Measurements from ENCODE around the gene FES.
A peak's percentile ranks its signal among the peaks of the same experiment; 100 is the strongest.
"Not testable (repeated sequence)": the region's sequence is repeated elsewhere in the genome, so short reads cannot be mapped to it uniquely, and the experiment has no call there.

The FES gene

DNA sequence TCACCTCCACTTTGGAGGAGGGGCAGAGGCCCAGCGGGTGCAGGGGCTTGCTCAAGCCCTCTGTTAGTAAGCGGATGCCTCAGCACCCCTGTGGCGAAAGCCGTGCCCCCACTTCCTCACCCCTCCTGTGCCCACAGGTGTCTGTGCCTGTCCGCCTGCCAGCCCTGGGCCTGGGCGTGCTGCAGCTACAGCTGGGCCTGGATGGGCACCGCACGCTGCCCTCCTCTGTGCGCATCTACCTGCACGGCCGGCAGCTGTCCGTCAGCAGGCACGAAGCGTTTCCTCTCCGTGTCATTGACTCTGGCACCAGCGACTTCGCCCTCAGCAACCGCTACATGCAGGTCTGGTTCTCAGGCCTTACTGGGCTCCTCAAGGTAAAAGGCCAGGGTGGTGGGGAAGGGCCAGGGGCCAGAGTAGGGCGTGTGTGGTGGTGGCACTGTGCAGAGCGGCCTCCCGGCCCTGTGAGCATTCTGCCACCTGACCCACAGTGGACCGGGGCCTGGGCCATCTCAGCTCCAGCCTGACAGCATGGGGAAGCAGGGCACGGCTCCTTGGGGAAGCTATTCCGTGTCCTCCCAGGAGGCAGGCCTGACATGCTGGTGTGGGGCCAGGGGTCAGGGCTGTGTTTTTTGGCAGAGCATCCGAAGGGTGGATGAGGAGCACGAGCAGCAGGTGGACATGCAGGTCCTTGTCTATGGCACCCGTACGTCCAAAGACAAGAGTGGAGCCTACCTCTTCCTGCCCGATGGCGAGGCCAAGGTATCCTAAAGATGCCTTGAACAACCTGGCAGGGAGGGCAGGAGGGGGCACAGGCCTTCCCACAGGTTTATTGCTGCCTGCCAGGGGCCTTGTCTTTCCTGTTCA, 27.8 kb downstream of the FES start:
- DNase-seq, result no peak

DNA sequence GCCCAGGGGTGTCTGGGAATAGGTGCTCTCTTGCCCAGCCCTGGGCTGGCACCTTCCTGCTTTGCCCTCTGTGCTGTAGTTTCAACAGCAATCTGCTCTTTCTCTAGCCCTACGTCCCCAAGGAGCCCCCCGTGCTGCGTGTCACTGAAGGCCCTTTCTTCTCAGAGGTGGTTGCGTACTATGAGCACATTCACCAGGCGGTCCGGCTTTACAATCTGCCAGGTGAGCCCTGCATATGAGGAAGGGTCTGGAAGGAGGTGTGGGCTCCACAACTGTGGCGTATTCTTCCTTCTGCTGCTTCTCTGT, 28.4 kb downstream of the FES start:
- DNase-seq, result no peak

DNA sequence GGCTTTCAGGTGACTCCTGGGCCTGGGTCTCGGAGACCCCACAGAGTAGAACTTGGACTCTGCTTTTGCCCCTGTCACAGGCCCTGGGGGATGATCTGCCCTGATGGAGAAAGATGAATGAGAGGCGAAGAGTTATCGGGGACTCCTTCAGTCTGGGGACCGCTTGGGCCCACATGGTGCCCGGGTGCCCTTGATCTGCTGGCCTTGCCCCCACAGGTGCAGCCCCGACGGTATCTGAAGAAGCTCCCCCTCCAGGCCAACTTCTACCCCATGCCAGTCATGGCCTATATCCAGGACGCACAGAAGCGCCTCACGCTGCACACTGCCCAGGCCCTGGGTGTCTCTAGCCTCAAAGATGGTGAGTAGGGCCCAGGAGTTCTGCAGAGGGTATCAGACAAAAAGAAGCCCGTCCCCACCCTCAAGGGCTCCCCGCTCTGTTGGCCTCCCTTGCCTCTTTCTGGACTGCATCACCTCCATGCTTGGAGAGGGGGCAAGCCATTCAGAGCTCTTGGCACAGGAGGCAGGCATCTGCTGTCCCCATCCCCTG, 29.2 kb downstream of the FES start:
- no peak for DNase-seq

DNA sequence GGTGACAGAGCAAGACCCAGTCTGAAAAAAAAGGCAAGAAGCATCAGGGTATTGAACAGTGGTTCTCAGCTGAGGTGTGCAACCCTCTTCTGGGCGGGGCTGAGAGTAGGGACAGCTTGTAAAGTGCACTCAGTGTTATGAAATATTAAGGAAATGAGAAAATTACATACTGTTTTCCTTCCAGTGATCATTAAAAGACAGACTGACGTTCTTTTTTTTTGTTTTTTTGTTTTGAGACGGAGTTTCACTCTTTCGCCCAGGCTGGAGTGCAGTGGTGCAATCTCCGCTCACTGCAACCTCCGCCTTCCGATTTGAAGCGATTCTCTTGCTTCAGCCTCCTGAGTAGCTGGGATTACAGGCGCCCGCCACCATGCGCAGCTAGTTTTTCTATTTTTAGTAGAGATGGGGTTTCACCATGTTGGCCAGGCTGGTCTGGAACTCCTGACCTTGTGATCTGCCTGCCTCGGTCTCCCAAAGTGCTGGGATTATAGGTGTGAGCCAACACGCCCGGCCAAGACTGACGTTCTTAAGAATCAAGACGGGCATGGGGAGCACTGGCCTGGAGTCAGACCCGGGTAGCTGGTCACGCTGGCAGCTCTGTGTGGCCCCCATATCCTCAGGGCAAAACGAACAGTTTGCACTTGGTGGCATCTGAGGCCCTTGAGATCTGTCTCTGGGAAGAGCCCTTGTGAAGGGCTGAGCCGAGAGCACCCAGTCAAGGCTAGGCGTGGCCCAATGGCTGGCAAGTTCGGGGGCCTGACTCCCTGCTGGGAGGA, 30.2 kb downstream of the FES start:
- DNase-seq, result no peak

DNA sequence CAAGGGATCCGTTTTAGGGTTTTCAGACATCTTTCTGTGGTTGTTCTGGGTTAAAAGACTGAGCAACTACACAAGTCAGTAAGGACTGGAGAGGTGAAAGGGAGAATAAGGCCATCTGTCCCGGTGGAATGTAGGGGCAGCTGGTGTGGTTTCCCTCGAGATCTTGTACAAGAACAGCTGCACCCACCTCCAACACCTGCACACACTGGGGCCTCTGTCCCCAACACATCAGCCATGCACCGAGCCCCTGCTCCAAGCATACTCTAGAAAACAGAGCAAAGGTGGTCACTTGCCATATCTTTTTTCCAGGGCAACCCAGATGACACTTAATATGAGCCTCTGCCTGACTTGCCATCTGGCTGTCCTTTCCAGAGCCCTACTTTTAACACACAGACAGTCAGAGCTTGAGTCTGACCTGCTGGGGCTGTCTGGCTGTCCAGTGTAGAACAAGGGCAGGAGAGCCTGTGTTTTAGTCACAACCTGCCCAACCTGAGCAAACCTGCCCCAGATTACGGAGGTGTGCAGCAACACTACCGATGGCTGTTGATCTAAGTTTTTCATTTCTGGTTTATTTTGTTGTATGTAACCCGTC, 31.0 kb downstream of the FES start:
- no peak for DNase-seq

DNA sequence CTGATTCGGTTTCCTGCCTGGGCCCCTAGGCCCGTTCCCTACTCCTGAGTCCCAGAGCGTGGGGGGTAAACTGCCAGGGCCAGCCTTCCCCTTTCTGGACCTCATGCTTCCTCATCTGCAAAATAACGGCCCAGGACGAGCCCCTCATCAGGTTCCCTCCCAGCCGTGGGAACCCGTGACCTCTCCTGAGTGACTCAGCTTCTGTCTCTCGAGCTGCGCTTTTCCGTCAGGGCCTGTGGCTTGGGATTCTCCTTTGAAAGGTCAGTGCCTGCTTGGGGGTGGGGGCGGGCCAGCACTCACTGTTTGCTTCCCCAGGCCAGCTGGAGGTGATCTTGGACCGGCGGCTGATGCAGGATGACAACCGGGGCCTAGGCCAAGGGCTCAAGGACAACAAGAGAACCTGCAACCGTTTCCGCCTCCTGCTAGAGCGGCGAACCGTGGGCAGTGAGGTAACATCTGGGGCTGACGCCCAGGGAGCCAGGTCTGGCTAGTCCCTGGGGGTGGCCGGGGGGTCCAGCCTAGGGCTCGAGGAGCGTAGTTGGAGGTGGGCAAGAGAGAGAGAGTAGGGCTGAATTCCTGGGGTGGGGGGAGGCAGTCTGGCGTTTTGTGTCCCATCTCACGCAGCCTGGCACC, 31.6 kb downstream of the FES start:
- DNase-seq, result no peak

DNA sequence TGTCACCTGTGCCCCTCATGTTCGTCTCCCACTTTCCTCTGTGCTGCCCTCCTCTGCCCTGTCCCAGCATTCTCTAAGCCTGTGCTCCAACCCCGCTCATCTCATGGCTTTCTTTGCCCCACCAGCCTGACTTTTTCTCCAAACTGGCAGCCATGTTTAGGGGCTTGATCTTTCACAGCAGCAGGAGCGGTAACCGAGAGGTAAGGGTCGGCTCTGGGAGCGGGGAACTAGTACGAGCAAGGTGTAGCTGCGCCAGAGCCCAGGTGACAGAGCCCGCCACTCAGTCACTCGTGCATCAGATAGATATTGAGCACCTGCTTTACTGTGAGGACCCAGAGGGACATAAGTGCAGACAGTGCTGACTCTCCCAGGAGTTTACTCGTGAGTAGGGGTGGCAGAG, 32.2 kb downstream of the FES start:
- no peak for DNase-seq

DNA sequence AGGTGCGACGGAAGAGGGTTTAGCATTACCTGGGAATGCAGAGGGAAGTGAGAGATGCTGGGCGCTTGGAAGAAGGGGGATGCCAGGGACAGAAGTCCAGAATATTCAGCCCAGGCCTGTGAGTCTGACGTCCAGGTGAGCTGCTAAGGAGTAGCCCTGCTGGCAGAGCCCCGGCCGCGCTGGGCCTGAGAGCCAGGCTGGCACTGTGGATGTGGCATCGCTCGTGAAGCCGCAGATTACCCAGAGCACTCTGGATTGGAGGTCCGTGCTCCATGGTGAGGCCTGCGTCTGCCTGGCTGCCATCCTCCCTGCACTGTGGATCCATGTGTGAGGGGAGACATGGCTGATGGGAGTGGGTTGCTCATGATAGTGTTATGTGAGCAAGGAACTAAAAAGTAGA, 33.3 kb downstream of the FES start:
- DNase-seq, result no peak

DNA sequence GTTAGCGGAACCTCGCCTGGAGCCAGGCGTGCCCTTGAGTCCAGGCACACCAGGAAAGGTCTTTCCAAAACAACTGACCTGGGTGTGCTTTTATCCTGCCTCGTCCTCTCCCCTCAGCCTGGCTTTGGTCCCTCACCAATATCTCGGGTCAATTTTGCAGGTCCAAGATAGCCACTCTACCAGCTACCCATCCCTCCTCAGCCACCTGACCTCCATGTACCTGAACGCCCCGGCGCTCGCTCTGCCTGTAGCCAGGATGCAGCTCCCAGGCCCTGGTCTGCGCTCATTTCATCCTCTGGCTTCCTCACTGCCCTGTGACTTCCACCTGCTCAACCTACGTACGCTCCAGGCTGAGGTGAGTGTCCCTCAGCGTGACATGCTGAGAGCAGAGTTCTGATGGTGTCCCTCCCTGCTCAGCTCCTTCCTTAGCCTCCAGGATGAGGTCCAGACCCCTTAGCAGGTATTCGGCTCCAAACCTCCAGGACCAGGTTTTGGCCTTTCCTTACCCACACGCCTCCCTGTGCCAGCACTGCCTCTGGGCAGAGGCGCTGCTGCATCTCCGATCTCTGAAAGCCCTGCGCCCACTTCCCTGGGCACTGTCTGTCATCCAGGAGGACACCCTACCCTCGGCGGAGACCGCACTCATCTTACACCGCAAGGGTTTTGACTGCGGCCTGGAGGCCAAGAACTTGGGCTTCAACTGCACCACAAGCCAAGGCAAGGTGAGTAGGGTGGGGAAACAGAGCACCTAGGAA, 33.9 kb downstream of the FES start:
- no peak for DNase-seq

DNA sequence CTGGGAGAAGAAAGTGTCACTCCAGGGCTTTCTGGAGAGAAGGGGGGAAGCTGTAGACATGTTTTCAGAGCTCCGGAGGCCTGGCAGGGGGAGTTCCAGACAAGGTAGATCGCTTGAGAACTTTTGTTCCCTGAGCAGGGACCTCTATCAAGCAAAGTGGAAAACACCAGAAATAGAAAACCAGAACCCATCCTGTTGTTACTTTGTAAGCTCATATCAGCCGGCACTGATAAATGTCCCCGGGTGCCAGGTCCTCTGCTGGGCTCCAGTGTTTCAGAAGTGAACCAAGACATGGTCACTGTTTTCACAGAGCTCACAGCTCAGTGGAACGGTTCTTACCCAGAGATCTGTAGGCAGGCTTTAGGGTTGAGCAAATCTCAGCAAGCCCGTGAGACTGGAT, 34.5 kb downstream of the FES start:
- no peak for DNase-seq

DNA sequence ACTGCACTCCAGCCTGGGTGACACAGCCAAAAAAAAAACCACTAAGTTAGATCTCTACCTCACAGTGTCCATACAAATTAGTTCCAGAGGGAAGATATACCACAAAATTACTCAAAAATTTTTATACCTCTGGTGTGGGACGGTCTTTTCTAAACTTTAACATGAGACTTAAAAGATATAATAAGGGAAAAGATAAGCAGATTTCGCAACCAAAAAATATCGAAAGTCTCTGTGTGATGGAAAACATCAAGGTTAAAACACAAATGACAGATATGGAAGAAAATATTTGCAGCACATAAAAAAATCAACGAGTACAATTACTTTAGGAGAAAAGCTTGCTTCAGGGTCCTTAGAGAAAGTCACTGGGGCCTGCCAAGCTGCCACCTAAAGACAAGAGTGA, 37.6 kb downstream of the FES start:
- no peak for DNase-seq

DNA sequence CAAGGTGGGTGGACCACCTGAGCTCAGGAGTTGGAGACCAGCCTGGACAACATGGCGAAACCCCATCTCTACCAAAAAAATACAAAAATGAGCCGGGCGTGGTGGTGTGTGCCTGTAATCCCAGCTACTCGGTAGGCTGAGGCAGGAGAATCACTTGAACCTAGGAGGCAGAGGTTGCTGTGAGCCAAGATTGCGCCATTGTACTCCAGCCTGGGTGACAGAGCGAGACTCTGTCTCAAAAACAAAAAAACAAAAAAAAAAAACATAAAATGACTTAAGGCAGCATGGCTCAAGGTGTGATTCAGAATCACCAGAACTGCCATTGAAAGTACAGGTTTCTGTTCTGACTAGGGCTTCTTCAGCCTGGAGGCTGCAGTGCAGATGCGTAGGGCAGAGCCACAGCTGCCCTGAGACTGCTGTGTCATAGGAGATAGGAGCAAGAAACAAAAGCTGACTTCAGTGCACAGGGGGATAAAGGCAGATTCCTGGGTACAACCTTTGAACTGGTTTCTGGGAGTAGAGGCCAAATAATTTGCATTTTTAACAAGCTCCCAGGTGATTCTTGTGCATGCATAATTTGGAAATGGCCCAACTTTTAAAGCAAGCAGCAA, 38.5 kb downstream of the FES start:
- peak; percentile 36 for DNase-seq

DNA sequence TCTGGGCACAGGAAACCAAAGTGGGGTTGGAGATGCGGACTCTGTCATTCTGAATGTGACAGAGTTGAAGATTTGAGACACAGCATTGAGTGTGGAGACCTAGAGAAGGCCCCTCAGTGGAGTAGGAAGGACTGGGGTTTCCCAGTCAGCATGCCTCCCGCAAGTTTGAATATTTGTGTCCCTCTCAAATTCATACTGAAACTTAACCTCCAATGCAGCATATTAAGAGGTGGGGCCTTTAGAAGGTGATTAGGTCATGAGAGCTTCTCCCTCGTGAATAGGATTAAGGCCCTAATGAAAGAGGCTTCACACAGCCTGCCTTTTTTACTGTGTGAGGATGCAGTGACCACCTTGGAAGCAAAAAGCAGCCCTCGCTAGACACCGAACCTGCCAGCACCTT, 40.1 kb downstream of the FES start:
- no peak for DNase-seq

DNA sequence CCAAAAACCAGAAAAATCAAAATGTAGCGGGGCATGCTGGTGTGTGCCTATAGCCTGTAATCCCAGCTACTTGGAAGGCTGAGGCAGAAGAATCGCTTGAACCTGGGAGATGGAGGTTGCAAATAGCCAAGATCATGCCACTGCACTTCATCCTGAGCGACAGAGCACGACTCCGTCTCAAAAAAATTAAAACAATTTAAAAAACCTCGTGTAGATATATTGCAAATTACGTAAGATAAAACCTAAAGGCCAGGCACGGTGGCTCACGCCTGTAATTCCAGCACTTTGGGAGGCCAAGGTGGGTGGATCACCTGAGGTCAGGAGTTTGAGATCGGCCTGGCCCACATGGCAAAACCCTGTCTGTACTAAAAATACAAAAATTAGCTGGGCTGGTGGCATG, 42.5 kb downstream of the FES start:
- DNase-seq, result not testable (repeated sequence)

DNA sequence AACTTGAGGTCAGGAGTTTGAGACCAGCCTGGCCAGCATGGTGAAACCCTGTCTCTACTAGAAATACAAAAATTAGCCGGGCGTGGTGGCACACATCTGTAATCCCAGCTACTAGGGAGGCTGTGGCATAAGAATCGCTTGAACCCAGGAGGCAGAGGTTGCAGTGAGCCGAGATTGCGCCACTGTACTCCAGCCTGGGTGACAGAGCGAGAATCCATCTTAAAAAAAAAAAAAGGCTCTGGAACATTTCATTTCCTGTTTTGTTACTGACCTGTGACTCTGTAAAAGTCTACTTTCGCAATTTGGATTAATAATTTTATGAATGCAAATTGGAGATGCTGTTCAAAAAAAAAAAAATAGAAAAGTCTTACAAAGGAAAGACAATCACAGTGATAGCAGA, 43.8 kb downstream of the FES start:
- not testable (repeated sequence) for DNase-seq

DNA sequence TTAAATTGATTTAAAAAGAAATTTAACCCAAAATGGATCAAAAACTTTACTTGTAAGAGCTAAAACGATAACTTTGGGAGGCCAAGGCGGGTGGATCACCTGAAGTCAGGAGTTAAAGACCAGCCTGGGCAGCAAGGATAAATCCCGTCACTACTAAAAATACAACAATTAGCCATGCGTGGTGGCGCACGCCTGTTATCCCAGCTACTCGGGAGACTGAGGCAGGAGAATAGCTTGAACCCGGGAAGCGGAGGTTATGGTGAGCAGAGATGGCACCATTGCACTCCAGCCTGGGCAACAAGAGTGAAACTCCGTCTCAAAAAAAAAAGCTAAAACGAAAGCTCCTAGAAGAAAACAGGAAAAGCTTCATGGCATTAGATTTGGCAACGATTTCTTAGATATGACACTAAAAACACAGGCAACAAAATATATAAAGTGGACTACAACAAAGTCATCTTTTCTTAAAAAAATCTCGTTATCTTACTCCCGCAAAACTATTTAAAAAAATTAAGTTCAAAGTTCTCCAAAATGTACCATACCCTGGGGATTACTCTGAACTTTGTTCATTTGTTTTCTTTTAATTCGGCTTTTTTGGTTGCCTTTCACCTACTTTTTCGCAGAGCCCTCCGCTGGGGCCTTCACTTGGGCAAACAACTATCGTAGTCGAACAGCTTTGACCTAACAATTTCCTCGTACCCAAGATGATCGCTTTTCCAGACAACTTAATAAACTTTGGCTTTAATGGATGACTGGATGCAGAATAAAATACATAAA, 45.1 kb downstream of the FES start:
- DNase-seq, result peak; percentile 18

DNA sequence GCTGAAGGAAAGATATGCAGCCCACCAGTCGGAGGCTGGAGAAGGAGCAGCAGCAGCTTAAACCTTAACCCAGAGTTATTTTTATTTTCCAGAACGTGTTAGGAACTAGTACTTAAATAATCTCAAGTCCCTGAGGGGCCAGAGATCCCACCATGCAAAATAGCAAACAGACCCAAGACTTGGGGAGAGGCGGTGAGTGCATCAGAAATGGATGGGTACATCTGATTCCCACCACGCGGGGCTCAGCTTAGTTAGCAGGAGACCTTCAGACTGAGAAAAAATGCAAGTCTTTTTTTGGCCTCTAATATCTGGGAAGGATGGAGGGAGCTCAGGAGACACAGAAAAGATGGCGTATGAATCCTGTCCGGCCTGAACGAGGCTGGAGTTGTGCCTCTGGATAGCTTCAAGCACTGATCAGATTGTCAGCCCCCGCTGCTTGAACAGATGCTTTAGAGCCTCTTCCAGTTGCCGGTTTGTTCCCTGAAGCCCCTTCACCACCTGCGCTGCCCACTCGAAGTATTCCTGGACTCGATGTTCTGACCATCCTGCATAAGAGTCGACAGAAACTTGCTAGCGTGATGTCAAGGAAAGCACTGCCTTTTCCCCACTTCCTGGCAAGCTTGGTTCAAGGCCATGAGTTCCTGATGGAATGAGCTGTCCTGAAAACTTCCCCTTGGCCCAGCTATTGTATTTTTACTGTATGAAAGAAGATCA, 46.7 kb downstream of the FES start:
- DNase-seq, result no peak

DNA sequence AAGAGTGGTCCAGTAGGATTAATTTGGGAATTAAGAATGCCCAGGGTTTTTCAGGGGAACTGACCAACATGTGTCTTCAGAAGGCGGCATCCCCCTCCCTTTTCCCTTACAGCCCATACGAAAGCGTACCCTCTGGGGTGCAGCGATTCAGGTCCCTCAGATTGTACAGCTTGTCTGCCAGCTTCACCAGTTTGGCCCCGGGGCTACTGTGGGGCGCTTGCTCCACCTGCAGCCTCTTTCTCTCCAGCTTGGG, 47.2 kb downstream of the FES start:
- DNase-seq, result no peak

DNA sequence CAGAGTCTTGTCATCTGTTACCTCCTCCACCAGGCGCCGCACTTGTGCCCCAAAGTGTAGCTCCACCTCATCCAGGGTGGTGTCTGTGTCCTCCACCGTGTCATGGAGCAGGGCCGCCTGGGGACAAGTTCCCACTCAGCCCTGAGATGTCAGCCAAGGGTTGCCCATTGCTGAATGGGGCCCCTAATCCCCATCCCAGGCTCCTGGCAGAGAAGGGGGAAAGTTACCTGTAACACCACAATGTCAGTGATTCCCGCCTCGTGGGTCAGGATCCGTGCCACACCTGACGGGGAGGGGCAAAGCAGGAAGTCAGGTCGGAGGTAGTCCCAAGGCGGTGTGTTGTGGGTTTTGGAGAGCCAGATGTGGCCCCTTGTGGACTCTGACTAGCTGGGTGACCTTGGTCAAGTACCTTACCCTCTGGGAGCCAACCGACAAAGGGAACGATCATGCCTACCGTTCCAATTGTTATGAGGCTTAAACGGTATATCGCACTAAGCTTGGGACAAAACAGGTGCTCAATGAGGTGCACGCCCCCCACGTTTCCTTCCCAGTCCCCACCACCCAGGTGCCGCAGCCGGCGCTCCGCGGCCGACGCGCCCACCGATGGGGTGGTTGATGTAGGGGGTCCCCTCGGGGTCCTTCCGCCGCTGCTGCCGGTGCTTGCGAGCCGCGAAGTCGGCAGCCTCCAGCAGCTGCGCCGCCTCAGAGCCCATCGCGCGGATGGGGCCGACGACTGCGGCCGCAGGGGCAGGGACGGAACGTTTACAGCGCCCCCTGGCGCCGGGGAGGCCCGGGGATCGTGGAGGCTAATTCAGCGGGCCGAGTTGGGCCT, 47.7 kb downstream of the FES start, which contains the start of gene HDDC3:
TSS of gene HDDC3 (minus strand) at position 722 of the 832 bp plus-strand sequence. CDS start at position 713, 9 bp downstream.
- DNase-seq, result peak; percentile 97

DNA sequence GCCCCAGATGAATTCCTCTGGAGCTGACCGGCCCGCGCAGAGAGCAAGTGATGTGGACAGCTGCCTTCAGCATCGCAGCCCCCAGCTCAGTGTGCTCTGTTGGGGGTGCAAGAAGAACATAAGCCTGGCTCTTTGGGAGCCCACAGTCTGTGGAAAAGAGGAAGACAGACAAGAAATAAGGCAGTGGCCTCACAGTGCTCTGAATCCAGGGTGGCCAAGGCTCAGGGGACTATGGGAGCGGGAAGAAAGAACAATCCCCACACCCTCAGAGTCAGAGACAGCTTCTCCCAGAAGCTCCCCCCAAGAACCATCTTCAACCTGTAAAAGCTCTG, 48.3 kb downstream of the FES start:
- no peak for DNase-seq

Measured in RPMI8226 (cell line).